GM18867 (cell line): Measurements from ENCODE around the gene SLC22A1.
"Not testable (repeated sequence)": the region's sequence is repeated elsewhere in the genome, so short reads cannot be mapped to it uniquely, and the experiment has no call there.

Experiments used
- ATAC-seq: cut with Tn5 transposase; IDR thresholded peaks from one replicate; pipeline ENCODE4 v1.9.1; 2021; ENCODE audit warnings: mild to moderate bottlenecking, moderate library complexity; ENCODE audit not compliant: unreplicated experiment

The SLC22A1 gene

DNA sequence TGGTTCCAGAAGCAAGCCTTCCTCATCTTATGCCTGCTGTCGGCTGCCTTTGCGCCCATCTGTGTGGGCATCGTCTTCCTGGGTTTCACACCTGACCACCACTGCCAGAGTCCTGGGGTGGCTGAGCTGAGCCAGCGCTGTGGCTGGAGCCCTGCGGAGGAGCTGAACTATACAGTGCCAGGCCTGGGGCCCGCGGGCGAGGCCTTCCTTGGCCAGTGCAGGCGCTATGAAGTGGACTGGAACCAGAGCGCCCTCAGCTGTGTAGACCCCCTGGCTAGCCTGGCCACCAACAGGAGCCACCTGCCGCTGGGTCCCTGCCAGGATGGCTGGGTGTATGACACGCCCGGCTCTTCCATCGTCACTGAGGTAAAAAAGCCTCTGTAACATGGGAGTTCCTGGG lies 366 bp downstream of the SLC22A1 start:
- ATAC-seq, result no peak

DNA sequence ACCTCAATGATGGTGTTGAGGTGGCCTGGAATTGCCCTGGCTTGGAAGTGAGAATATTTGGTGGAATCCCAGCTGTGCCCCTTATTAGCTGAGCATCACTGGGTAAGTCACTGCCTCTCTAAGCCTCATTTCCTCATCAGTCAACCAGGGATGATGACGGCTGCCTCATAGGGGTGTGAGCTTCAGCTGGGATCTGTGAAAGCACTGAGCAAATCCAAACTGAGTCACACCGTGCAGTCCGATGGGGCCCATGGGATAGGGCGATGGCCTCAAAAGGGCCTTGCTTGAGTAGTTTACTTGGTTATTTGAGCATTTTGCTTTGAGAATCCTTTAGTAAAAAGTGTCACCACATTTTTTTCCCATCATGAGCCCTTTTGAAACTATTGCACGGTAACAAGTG lies 1.1 kb downstream of the SLC22A1 start:
- no peak for ATAC-seq

DNA sequence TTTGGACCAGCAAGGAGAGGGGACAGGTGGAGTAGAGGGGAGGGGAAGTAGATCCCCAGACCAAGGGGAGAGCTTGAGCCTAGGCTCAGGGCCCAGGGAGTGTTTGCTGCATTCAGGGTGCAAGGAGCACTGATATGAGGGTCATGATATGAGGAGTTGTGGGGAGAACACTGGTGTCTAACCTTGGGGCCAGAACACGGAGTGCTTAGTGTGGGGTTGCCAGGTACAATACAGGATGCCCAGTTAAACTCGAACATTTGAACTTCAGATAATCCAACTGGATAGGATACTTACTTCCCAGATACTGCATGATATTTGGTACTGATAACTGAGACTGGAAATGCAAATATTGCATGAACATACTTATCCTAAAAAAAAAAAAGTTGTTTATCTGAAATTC lies 2.4 kb downstream of the SLC22A1 start:
- no peak for ATAC-seq

DNA sequence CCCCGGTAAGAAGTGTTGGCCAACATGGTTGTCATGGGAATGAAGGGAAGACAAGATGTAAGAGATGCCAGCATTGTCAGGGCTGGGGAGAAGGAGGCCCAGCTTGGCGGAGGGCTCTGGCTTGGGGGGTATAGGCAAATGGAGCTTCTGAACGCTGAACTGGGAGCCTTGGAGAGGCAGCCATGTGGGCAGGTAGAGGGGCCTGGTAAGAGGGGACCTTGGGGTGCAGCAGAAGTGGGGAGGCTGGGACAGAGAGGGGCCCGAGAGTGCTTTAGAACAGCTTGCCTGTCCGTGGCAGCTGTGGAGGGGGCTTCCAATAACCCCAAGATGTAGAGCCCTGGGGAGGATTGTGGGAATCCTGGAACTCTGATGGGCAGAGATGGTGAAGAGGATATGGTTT lies 3.0 kb downstream of the SLC22A1 start:
- ATAC-seq, result no peak

DNA sequence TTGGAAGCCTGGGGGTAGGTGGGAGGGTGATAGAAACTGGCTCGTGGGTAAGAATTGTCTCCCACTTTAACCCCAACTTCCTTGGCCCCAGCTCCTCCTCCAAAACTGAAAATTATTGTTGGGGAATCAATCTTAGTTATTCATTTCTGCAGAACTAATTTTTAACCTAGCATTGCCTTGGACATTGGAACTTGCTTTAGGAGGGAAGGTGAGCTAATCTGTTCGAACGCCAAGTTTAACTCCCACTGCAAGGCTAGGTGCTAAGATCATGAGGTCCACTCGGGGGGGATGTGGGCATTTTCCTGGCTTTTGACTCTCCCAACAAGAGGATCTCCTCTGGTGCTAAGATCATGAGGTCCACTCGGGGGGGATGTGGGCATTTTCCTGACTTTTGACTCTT lies 3.5 kb downstream of the SLC22A1 start:
- ATAC-seq, result not testable (repeated sequence)

DNA sequence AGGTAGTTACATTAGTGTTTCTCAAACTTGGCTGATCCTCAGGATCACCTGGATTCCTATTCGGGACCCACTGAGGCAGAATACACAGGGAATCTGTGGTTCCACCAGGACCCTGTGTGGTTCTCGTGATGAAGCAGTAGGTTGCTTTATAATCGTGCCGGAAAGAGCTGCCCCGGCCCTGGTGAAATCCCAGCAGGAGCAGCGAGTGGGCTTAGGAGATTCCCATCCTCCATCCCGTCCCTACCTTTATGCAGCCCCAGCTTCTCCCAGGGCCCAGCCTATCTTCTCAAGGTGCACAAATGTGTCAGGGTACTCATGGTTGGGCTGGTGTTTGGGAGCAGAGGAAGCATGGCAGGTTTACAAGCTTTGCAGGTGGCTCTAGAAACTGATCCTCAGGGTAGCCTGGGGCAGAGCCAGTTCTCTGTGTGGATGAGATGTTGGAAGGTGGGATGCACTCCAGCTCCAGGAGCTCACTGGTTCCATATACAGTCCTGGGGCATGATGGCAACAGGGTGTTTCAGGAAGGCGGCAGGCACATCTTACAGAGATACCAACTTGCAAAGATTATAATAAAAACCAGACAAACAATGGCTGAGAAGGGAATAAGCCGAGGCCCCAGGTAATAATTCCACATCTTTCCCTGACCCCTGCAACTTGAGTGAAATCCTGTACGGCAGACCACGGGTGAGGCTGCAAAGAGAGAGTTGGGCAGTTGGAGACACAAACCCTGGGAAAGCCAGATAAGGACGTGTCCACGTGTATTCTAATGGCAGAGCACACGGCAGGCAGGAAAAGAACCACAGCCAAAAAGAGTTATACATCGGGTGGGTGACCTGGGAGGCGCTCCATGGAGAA lies 5.9 kb downstream of the SLC22A1 start:
- no peak for ATAC-seq

DNA sequence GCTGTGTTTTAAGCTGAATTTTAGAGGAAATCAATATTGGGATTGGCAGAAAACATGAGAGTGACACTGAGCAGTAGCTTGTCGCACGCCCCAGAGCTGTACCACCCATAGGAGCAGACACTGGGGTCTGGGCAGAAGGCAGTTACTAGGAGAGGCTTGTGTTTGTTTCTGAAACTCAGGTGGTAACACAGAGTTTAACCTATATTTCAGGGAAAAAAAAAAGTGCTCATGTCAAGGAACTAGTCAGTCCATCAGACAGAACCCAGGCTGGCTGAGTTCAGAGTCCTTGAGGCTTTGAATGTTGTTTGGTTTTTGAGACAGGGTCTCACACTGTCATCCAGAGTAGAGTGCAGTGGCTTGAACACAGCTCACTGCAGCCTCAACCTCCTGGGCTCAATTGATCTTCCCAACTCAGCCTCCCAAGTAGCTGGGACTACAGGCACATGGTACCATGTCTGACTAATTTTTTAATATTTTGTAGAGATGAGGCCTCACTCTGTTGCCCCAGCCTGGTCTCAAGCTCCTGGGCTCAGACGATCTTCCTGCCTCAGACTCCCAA lies 6.6 kb downstream of the SLC22A1 start:
- ATAC-seq, result no peak

DNA sequence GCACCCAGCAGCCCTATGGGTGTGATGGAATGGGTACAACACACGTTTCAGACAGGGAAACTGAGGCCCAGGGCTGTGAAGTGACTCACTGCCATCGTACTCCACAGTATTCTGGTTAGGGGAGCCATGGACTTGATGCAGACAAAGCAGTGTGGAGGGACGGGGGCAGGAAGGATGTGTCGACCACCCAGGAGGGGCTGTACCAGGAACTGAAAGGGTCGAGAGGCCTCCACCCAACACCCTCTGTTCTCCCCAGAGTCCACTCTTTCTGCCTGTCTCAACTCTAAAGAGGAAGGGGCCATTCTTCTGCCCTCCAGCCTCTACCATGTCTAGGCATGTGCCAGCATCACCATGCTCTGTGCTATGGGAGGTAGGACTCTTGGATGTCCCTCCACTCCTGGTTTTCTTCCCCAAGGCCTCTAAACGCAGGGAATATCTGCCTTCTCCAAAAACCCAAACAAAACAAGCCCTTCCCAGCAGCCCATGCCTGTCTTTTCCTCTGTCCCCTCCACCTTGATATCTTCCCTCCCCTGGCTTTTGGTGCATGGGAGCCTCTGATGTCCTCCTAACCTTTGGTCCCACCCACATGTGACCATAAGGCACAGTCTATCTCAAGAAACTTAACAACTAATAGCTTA lies 7.4 kb downstream of the SLC22A1 start:
- ATAC-seq, result no peak

DNA sequence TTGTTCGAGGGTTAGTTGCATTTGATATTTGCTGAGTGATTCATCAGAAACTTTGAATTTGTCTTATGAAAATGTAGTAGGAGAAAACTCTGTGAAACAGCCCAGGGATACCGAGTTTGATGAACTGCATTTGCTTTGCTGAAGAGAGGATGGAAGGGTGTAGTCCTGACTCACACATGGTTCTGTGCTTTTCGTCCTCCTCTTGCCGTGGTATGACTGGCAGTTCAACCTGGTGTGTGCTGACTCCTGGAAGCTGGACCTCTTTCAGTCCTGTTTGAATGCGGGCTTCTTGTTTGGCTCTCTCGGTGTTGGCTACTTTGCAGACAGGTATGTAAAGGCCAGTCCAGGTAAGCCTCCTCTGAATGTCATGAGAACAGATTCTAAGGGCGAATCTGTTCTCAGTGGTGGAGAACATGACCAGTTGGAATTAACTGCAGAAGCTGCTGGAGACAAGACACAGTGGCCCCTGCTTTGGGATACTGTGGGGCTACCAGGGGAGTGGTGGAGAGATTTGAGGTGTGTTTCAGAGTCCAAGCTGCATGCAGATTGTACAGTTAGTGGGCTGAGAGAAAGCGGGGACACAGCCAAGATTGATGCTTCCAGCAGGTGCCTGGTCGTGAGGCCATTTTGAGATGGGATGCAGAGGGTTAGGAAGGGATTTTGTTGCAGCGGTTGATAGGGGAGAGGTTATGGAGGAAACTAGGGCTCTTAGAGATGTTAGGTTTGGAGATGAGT lies 8.4 kb downstream of the SLC22A1 start:
- no peak for ATAC-seq

DNA sequence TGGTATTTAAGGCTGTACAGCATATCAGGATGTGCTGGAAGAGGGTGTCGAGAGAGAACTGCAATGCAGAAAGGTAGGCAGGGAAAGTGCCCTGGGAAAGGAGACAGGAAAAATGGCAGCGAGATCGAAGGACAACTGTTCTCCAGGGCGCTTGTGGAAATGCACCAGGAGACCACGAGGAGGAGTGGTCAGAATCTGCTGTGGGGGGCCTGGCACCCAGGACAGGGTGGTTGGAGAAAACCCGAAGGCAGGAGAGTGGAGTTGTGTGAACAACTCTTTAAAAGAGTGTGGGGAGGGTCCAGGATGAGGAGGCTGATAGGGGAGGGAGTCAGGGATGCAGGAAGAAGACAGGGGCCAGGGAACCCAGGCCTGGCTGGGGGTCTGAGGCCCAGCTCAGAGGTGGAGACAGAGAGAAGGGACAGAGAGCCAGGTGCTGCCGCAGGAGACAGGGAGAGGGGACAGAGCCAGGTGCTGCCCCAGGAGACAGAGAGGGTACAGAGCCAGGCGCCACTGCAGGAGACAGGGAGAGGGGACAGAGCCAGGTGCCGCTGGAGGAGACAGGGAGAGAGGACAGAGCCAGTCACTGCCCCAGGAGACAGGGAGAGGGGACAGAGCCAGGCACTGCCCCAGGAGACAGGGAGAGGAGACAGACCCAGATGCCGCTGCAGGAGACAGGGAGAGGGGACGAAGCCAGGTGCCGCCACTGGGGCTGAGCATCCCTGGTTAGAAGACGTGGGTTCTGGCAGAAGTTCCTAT lies 9.3 kb downstream of the SLC22A1 start:
- ATAC-seq, result no peak

DNA sequence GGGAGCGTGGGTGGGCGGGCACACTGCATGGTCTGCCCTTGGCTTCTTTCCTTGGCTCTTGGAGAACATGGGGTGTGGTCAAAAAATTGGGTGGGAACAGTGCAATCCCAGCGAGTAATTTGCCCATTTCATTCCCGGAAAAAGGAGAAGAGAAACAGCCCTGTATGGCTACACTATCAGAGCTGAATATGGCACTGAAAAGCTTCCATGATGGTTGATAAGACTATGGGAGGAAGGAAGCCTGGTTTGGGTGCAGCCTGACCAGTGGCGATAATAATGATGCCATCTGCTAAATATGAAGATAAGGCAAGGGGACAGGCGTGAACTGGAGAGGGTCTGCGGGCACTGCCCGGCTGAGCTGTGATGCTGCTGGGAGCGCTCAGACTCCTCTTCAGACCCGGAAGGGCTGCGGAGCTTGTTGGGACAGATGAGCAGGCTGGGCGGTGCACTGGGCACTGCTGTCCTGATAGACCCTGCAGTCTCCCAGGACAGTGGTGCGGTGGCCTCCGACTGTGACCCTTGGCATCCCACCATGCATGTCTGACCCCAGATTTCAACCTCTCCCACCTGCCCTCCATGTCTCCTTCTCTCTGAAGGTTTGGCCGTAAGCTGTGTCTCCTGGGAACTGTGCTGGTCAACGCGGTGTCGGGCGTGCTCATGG lies 10.2 kb downstream of the SLC22A1 start:
- no peak for ATAC-seq

DNA sequence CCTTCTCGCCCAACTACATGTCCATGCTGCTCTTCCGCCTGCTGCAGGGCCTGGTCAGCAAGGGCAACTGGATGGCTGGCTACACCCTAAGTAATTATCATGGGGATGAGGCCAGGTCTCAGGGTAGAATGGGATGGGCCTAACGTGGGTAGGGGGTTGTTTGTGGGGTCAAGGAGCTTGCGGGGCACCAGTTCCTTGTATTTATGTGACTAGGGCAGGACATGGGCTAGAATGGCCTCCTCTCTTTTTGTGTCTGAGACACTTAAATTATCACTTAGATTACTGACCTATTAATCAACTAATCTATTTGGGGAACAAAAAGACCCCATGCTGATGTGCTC lies 10.7 kb downstream of the SLC22A1 start:
- ATAC-seq, result no peak

DNA sequence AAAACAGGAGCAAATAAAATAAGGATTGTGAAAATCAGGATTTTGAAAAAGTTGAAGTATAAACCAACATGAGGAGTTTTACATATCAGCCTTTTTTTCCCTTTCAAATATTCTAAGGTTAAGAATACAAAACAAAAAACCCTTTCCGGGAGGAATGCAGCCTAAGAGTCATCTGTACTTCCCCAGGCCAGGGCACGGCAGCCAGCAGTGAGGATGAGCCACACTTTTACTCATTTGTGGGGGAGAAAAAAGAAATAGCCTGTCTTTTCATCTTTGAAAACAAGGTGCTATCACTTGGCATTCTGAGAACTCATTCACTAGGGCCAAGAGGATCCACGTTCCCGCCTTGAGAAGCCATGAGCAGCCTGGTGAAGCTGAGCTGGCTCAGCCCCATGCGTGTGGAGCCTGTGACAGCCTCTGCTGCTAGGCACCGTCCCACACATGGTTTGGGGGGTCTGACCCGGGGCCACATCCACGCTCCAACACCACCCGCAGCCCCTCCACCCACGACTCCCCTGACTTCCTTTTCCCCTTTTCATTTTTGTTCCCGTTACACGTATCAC lies 11.2 kb downstream of the SLC22A1 start:
- ATAC-seq, result no peak

DNA sequence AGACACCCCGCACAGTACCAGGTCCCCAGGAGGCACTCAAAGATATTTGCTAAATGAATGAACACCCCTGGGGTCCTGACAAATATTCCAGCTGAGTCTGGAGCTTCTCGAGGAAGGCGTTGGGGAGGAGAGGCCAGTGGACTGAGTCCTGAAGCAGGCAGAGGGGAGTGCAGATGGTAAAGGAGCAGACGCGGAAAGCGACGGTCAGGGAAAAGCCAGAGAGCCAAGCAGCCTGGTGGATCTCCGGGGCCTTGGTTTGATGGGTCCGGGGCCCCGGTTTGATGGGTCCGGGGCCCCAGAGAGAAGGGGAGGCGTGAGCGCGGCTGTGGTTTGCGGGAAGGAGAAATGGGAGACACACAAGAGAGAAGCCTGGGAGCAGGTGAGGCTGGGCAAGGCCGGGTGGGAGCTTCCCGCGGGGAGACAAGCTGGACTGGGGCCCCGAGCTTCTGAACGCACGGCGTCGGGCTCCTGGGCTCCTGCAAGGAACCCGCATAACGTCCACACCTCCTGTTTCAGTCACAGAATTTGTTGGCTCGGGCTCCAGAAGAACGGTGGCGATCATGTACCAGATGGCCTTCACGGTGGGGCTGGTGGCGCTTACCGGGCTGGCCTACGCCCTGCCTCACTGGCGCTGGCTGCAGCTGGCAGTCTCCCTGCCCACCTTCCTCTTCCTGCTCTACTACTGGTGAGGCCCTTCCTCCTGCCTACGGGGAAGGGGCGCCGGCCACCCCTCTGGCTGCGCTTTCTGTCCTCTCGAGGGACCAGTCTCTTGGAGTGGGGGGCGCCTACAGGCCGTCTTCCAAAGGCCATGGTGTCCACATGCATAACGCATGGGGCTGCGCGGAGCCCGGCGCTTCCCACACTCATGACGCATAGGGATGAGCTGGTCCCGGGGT lies 12.1 kb downstream of the SLC22A1 start:
- ATAC-seq, result no peak

DNA sequence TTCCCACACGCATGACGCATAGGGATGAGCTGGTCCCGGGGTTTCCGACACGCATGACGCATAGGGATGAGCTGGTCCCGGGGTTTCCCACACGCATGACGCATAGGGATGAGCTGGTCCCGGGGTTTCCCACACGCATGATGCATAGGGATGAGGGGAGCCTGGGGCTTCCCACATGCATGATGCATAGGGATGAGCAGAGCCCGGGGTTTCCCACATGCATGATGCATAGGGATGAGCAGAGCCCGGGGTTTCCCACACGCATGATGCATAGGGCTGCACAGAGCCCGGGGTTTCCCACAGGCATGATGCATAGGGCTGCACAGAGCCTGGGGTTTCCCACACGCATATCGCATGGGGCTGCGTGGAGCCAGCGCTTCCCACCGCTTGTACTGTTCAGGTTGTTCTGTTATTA lies 12.7 kb downstream of the SLC22A1 start:
- ATAC-seq, result not testable (repeated sequence)

DNA sequence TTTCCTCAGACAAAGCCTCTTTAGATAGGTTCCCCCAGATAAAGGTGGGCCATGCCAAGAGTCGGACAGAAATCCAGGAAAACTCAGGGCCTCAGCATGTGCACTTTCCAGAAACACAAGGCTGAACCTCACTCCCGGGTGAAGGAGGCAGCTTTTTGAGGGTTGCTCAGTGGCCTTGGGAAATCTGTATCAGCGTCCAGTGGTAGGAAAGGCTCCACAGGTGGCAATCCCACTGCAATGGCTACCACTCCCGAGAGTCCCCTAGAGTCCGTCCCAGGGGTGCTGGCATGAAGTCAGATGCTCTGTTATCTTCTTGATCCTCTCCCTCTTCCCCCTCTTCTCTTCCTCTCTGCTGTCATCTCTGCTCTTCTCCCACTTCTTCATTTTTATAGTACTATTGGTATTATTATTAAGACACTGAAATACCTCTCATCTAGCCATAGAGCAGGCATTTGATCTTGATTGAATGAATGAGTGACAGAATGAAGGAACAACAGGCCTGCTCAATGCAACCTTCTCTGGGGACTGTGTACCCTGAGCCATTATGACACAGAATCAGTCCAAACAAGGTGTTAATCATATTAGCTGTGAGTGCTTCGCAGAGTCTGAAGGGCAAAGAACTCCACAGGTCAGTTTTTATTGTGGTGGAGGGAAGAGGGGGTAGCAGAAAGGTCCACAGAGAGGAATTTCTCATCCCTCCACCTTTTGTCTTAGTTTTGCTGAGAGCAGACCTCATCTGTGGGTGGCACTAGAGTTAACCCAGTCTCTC lies 13.3 kb downstream of the SLC22A1 start:
- no peak for ATAC-seq

DNA sequence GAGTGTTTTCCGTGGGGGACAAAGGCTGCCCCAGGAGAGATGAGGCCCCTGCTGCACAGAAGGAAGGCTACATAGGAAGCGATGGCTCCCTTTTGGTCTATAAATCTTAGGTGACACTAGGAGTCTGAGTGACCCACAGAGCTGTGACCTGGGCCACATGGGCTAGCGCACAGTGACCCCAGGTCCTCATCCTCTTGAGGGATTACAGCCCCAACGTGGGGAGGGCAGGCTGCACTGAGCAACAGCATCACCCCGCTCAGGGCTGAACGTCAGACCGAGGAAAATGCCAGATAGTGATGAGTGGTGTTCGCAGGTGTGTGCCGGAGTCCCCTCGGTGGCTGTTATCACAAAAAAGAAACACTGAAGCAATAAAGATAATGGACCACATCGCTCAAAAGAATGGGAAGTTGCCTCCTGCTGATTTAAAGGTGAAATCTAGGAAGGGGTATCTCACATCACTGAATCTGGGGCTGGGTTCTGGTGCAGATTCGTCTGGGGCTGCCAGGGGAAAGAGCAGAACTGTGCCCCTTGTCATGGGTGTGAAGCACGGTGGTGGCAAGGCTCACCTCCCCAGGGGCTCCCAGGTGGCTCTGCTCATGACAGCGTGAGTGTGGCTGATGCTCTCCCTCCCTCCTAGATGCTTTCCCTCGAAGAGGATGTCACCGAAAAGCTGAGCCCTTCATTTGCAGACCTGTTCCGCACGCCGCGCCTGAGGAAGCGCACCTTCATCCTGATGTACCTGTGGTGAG lies 14.5 kb downstream of the SLC22A1 start:
- ATAC-seq, result no peak
